Measurements from ENCODE around the gene HERC2. TPM values are rescaled to one million over a fixed set of nuclear protein-coding genes. Genes with fewer than 3 reads are reported as not detected.

Gene HERC2
- total RNA-seq, 4 donors from 2014 or later: 59.3 to 88.1 (median 71.0) TPM

DNA sequence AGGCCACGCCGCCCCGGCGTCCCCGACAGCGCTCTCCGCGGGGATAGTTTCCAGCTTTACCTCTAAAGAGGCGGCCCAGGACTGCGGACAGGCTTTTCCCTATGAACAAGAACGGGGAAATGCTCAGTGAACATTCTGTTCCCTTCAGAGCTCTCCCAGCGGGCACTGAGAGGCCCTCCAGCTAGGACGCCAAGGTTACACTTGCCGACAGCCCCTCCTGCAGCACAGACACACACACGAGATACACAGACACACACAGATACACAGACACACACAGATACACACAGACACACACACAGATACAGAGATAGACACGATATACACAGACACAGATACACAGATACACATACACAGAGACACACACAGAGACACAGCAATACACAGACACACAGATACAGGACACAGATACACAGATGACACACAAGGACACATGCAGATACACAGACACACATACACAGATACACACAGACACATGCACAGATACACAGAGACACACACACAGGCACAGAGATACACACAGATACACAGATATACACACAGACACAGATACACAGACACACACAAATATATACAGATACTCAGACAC is 222.3 kb downstream of the HERC2 start:
- peak in 1 of 2 donors; percentile 39 for TF ChIP-seq POLR2A (IDR thresholded peaks at IDR 0.05)
- TF ChIP-seq, protein P1, sequence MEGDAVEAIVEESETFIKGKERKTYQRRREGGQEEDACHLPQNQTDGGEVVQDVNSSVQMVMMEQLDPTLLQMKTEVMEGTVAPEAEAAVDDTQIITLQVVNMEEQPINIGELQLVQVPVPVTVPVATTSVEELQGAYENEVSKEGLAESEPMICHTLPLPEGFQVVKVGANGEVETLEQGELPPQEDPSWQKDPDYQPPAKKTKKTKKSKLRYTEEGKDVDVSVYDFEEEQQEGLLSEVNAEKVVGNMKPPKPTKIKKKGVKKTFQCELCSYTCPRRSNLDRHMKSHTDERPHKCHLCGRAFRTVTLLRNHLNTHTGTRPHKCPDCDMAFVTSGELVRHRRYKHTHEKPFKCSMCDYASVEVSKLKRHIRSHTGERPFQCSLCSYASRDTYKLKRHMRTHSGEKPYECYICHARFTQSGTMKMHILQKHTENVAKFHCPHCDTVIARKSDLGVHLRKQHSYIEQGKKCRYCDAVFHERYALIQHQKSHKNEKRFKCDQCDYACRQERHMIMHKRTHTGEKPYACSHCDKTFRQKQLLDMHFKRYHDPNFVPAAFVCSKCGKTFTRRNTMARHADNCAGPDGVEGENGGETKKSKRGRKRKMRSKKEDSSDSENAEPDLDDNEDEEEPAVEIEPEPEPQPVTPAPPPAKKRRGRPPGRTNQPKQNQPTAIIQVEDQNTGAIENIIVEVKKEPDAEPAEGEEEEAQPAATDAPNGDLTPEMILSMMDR (IDR thresholded peaks at IDR 0.05): peak in 1 of 6 experiments; percentile 40
- Histone ChIP-seq H3K4me1 (peaks cover 29 to 47% of the 10 kb centered on the region in 2 donors), H3K4me3 (replicated peaks in 1 of 3) (peak overlapping the region in 1 of 3 donors; percentile 20), H3K27ac (peak overlapping the region; percentile 35 to 80 (median 62)), H3K27me3 (no peaks in the 10 kb centered on the region), H3K9me3 (no peaks in the 10 kb centered on the region), H3K36me3 (no peaks in the 10 kb centered on the region)
- WGBS, 2 donors: 26% methylated on average over 4 to 7 of the region's 16 CpGs
- peak; percentile 87 to 90 for DNase-seq
- intact Hi-C loops (cut with DNase I): no loop called here

DNA sequence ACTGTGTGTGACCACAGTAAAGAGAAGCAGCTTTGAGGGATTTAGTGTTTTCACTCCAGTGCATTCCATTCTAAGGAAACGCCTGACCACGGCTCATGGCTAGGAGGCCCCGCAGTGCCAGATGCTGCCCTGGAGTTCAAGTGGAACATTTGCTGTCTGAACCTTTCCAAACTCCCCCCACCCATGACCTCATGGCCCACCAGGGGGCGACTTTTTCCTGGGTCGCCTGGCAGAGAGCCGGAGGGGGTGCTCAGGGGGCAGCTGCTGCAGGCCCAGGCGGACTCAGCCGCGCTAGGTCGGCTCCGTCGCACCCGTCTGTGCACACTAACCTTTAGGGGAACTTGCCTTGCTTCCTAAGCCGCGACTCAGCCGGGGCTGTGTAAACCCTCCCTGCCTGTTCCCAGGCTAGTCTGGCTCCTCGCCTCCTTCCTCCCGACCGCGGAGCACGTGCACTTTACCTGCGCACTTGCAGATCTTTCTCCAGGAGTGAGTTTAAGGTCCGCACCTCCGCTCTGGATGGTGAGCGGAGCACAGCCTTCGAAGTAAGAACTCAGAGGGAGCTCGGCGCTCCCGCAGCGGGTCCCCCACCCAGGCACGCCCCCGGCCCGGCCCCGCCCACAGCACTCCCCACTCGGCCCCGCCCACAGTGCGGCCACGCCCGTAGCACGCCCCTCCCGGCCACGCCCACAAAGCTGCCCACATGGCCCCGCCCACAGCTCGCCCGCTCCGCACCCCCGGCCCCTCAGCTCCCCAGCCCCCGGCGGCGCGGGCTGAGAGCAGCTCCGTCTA is 223.0 kb downstream of the HERC2 start, which contains the start of gene OCA2:
Gene OCA2 (minus strand): TSS at position 550 of the 789 bp plus-strand sequence. CDS start 17,441 bp downstream, outside the sequence.
- H3K36me3 ChIP-seq: no peaks in the 10 kb centered on the region
- 14% methylated on average over 15 to 30 of the region's 52 CpGs for WGBS, 2 donors
- peaks cover 36 to 54% of the 10 kb centered on the region in 2 donors for H3K4me1 ChIP-seq
- no peaks in the 10 kb centered on the region for H3K27me3 ChIP-seq
- DNase-seq: peak; percentile 72 to 85
- peak within 1 kb of the TSS in 1 of 3 donors; percentile 20 for H3K4me3 ChIP-seq (replicated peaks in 1 of 3)
- H3K27ac ChIP-seq: peak within 1 kb of the TSS; percentile 35 to 80 (median 62)
- no peak for TF ChIP-seq POLR2A (IDR thresholded peaks at IDR 0.05)
- TF ChIP-seq, protein P1 (IDR thresholded peaks at IDR 0.05): peak in 3 of 6 experiments; percentile 24 to 32 (median 30)
- no peaks in the 10 kb centered on the region for H3K9me3 ChIP-seq
- intact Hi-C loops (cut with DNase I): no loop called here

DNA sequence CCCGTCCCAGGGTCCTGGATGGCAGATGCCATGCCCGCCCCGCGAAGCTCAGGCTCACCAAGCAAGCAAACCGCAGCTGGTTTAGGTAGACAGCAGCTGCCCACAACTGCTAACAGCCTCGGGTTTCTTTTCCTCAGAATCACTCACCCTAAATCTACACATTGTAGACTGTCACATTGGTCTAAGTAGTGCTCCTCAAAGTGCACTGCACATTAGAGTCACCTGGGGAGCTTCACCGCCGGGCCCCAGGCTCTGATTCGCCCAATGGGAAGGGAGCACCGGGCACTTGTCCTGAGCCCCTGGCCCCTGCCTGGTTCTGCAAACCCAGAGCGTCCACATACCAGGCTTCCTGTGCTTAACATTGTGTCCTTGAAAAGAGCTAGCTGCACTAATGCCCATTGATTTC is 223.6 kb downstream of the HERC2 start:
- Histone ChIP-seq H3K4me3 (replicated peaks in 1 of 3) (no peak overlapping the region), H3K4me1 (peaks cover 42 to 59% of the 10 kb centered on the region in 2 donors), H3K27me3 (no peaks in the 10 kb centered on the region), H3K9me3 (no peaks in the 10 kb centered on the region), H3K27ac (peak overlapping the region in 2 of 3 donors; percentile 62 to 80), H3K36me3 (no peaks in the 10 kb centered on the region)
- WGBS, 2 donors: 66% methylated on average over 10 to 11 of the region's 11 CpGs
- intact Hi-C loops (cut with DNase I): no loop called here
- TF ChIP-seq POLR2A (IDR thresholded peaks at IDR 0.05): no peak
- TF ChIP-seq, protein P1 (IDR thresholded peaks at IDR 0.05): no peak
- DNase-seq: no peak

DNA sequence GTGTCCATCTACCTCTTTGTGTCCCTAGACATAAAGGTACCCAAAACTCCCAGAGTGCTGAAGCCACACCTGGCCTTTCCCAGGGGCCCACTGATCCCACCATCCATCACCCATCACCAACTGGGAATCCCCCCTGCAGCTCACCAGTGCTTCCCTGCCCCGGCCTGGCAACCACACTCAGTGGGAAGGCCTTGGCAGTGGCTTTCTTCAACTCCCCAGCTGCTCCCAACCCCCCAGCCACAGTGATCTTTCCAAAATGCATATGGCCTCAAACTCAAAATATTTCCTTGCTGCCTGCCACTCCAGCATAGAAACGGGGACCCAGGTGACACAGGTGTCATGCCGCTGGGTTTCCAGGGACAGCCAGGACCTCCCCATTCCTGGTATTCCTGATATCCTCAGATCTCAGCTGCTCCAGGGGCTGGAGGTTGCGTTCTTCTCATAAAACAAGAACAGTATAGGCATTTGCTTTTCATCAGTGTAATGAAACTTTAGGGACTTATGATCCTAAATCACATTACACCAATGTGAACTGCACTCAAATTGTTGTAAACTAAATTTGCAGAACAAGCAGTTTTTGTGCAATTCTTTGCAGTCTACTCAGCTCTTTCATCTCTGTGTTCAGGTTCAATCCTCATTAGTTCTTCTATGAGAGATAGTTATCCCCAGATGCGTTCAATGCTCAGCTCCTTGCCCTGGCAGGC is 224.2 kb downstream of the HERC2 start:
- peak in 1 of 2 donors; percentile 26 for DNase-seq
- Histone ChIP-seq H3K9me3 (no peaks in the 10 kb centered on the region), H3K4me3 (replicated peaks in 1 of 3) (no peak overlapping the region), H3K36me3 (no peaks in the 10 kb centered on the region), H3K27ac (peak overlapping the region in 1 of 3 donors; percentile 62), H3K4me1 (peaks cover 43 to 59% of the 10 kb centered on the region in 2 donors), H3K27me3 (no peaks in the 10 kb centered on the region)
- WGBS, 2 donors: 90 to 91% methylated on average over 5 of the region's 5 CpGs
- intact Hi-C loops (cut with DNase I): no loop called here
- no peak for TF ChIP-seq POLR2A (IDR thresholded peaks at IDR 0.05)
- TF ChIP-seq, protein P1 (IDR thresholded peaks at IDR 0.05): no peak
